ENCODE data around the gene SKAP1.
"Not testable (repeated sequence)": the region's sequence is repeated elsewhere in the genome, so short reads cannot be mapped to it uniquely, and the experiment has no call there.

The SKAP1 gene

DNA sequence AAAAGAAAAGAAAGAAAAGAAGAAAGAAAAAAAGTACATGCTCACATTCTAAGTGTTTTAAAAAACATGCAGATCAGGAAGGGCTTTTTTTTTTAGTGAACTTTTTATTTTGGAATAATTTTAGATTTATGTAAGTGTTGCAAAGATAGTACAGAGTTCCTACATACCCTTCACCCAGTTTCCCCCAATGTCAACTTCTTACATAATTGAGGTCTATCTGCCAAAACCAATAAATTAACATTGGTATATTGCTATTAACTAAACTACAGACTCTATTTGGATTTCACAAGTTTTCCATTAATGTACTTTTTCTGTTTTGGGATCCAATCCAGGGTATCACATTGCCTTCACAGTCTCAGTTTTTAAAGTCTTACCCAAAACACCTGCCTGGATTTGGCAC lies 81.7 kb downstream of the SKAP1 start:
- TF ChIP-seq, protein P1, sequence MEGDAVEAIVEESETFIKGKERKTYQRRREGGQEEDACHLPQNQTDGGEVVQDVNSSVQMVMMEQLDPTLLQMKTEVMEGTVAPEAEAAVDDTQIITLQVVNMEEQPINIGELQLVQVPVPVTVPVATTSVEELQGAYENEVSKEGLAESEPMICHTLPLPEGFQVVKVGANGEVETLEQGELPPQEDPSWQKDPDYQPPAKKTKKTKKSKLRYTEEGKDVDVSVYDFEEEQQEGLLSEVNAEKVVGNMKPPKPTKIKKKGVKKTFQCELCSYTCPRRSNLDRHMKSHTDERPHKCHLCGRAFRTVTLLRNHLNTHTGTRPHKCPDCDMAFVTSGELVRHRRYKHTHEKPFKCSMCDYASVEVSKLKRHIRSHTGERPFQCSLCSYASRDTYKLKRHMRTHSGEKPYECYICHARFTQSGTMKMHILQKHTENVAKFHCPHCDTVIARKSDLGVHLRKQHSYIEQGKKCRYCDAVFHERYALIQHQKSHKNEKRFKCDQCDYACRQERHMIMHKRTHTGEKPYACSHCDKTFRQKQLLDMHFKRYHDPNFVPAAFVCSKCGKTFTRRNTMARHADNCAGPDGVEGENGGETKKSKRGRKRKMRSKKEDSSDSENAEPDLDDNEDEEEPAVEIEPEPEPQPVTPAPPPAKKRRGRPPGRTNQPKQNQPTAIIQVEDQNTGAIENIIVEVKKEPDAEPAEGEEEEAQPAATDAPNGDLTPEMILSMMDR (IDR thresholded peaks at IDR 0.05; ENCODE audit: low read depth, low read length), result no peak
- DNase-seq (ENCODE audit: extremely low read depth, low read depth), result no peak

DNA sequence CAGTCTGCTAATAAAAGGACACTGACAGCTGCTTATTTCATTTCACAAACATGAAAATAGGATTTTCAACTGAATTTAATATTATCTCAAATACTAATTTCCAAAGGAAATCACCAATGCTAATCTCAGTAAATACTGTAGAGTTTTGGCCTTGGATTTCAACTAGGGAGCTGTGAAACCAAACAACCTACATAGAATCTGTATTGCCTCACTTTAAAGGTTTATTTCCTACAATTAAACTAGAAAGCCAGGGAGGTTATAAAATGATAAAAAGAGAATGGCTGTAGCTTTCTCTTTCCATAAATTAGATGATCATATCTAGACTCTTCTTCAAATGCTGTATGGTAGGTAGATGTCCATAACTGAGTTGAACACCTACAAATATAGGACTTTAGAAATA lies 82.8 kb downstream of the SKAP1 start:
- no peak for DNase-seq (ENCODE audit: extremely low read depth, low read depth)
- TF ChIP-seq, protein P1 (IDR thresholded peaks at IDR 0.05; ENCODE audit: low read depth, low read length), result no peak

DNA sequence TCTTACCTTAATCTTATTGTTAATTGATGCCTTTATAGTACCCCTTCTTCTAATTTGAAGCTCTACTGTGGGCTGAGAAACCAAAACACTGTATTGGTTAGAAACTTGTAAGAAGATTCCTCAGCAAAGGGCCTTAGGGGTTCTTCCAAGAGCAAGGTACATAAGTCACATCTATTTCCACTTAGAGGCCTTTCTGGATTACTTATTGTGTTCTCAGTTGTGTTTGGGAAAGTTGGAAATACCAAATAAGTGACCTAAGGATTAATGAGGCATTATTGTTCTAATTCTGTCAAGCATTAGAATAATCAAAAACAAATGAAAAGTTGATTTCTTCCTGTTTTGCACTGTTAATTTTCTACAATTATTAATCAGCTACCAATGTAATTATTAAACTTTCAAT lies 85.8 kb downstream of the SKAP1 start:
- TF ChIP-seq, protein P1 (IDR thresholded peaks at IDR 0.05; ENCODE audit: low read depth, low read length), result no peak

DNA sequence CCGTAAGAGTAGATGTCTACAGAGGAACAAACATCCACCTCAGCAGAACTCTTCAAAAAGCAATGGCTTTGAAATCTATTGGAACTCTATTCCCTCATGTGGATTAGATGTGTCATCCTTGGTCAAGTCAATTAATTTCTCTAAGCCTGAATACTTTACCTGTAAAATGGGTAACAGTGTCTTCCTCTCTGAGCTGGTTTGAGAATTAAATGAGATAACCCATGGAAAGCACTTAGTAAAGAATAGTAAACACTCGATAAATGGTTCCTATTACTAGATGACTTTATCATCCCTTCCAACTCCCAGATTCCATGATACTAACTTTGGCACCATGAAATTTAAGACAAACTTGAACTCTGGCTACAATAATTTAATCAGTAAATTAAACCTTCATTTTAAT lies 89.1 kb downstream of the SKAP1 start:
- DNase-seq (ENCODE audit: extremely low read depth, low read depth), result no peak
- TF ChIP-seq, protein P1 (IDR thresholded peaks at IDR 0.05; ENCODE audit: low read depth, low read length), result no peak

More for the DNA sequence above, 85.8 kb downstream of the SKAP1 start:
- DNase-seq (ENCODE audit: extremely low read depth, low read depth), result no peak

DNA sequence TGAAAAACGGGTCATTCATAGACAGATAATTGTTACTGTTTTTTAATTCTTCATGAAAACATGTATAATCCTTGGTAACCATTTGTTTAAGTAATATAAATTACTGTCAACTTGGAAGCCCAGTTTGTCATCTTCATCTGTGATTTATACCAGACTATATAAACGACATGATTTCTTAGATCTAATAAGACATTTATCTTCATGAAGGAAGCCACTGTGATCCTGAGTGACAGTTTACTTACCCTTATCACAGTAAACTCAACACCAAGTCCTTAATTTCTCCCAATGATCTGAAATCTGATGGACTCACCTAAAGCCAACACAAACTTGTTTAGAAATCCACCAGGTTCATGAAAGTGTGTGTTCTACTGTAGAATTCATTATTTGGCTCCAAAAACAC lies 91.3 kb downstream of the SKAP1 start:
- DNase-seq (ENCODE audit: extremely low read depth, low read depth), result no peak
- TF ChIP-seq, protein P1 (IDR thresholded peaks at IDR 0.05; ENCODE audit: low read depth, low read length), result no peak

DNA sequence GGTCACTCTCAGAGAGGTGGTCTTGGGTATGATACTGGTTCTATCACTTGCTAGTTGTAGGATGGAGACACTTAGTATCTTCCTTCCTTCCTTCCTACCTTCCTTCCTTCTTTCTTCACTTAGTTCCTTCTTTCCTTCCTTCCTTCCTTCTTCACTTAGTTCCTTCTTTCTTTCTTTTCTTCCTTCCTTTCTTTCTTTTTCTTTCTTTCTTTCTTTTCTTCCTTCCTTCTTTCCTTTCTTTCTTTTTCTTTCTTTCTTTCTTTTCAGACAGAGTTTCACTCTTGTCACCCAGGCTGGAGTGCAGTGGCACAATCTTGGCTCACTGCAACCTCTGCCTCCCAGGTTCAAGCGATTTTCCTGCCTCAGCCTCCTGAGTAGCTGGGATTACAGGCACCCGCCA lies 92.1 kb downstream of the SKAP1 start:
- not testable (repeated sequence) for DNase-seq (ENCODE audit: extremely low read depth, low read depth)

DNA sequence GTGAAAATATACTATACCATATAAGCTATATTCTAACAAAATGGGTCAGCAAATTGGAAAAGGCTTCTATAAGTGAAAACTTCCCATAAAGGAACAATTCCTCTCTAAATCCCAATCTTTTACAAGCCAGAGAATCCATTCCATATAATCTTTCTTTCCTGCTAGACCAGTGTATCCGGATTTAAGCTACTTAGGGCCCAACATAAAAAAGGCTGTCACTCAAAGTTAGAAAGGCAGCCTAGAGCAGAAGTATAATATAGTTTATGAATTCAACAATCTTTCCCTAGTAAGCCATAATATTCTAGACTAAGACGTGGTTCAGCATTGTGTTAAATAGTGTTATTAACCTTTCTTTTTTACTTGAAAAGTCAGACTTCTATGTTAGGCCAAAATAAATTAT lies 93.0 kb downstream of the SKAP1 start:
- TF ChIP-seq, protein P1 (IDR thresholded peaks at IDR 0.05; ENCODE audit: low read depth, low read length), result no peak
- DNase-seq (ENCODE audit: extremely low read depth, low read depth), result no peak

DNA sequence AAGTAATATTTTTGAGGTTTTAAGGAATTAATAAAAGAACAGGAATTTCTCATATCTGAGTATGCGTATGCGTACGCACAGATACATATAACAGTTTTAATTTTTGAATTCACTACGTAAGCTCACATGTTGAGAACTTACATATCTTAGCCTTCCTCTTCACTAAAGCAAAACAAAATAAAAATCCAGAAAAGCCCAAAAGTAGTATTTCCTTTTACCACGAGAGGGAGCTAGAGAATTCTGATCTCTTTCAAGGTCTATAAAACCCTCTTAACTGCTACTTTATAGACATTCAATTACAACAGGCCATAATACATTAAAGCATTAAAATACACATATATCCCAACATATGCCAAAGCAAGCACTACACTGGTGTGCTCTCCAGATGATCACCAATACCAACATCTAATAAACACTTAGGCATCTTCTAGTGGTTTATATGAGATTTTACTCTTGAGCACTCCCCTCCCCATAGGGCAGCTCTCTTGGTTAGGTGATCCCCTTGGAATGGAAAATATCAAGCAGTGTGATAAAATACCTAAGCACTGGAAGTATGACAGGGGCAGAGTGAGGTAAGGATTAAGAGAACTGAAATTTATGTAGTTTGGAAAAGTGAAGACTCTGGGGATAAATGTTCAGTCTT lies 94.0 kb downstream of the SKAP1 start:
- peak; percentile 8 for DNase-seq (ENCODE audit: extremely low read depth, low read depth)
- TF ChIP-seq, protein P1 (IDR thresholded peaks at IDR 0.05; ENCODE audit: low read depth, low read length), result peak; percentile 68

Data from AG09319 (cell line).